ENCODE results near the gene WASHC2C. TPM values are rescaled to one million over a fixed set of nuclear protein-coding genes. Genes with fewer than 3 reads are reported as not detected.
"Not testable (repeated sequence)": the region's sequence is repeated elsewhere in the genome, so short reads cannot be mapped to it uniquely, and the experiment has no call there.

The WASHC2C gene
- total RNA-seq, 1 donor from 2014 or later: 16.8 TPM

DNA sequence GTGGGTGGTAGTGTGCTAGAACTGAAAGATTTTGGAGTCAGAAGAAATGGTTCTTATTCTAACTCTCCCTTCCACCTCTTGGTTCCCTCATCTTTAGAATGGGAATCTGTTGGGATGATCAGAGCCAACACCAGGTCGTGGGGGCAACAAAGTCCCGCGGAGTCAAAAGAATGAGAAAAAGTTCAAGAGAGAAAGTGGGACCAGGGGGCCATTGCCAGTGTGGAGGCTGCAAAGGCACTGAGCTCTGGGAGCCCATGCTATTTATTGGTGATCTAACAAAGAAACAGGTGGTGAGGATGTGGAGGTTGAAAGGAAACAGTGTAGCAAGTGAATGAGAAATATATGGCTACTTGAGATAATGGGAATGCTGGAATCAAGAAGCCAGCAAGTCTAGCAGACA is 90.8 kb downstream of the WASHC2C start:
- FAIRE-seq (no peak), DNase-seq (ENCODE audit: low read depth) (no peak)
- H3K4me3 ChIP-seq (ENCODE audit: low read depth, low read length): no peak overlapping the region
- TF ChIP-seq CTCF (IDR thresholded peaks at IDR 0.05; ENCODE audit: insufficient read depth, low read length, severe bottlenecking): no peak
- no peaks in the 10 kb centered on the region for H3K27me3 ChIP-seq (ENCODE audit: control insufficient read depth, insufficient read depth, low read length)
- H3K36me3 ChIP-seq (ENCODE audit: control insufficient read depth, insufficient read depth, low read length): no peaks in the 10 kb centered on the region

- Histone ChIP-seq H3K27me3 (ENCODE audit: control insufficient read depth, insufficient read depth, low read length) (no peaks in the 10 kb centered on the region), H3K4me3 (ENCODE audit: low read depth, low read length) (no peak overlapping the region), H3K36me3 (ENCODE audit: control insufficient read depth, insufficient read depth, low read length) (no peaks in the 10 kb centered on the region)
- FAIRE-seq (no peak), DNase-seq (ENCODE audit: low read depth) (no peak)
- TF ChIP-seq CTCF (IDR thresholded peaks at IDR 0.05; ENCODE audit: insufficient read depth, low read length, severe bottlenecking): no peak
Observed at GRCh38 chr10:45819552-45819951, 92.5 kb downstream of the WASHC2C start.

GRCh38 chr10:45820107-45820830 is 93.2 kb downstream of the WASHC2C start:
- not testable (repeated sequence) for H3K4me3 ChIP-seq (ENCODE audit: low read depth, low read length); H3K27me3 ChIP-seq (ENCODE audit: control insufficient read depth, insufficient read depth, low read length); H3K36me3 ChIP-seq (ENCODE audit: control insufficient read depth, insufficient read depth, low read length); DNase-seq (ENCODE audit: low read depth); FAIRE-seq

- not testable (repeated sequence) for H3K36me3 ChIP-seq (ENCODE audit: control insufficient read depth, insufficient read depth, low read length); H3K27me3 ChIP-seq (ENCODE audit: control insufficient read depth, insufficient read depth, low read length); FAIRE-seq; H3K4me3 ChIP-seq (ENCODE audit: low read depth, low read length); DNase-seq (ENCODE audit: low read depth)
Observed at GRCh38 chr10:45822918-45823317, 95.9 kb downstream of the WASHC2C start.

Other genes with a start within 250 kb of the WASHC2C start
- gene ZFAND4, start 54.5 kb upstream of the WASHC2C start, total RNA-seq: 3.9 and 4.4 TPM in 2 replicates
- gene AGAP4, start 120.2 kb downstream of the WASHC2C start, total RNA-seq: 5.3 and 5.9 TPM in 2 replicates
- 86.4 and 114 TPM in 2 replicates for gene TIMM23, start 245.2 kb downstream of the WASHC2C start, total RNA-seq